Thyroid gland (tissue), 4 donors: ENCODE data around the gene AK2. TPM values are rescaled to one million over a fixed set of nuclear protein-coding genes. Genes with fewer than 3 reads are reported as not detected.

Experiments used
- DNase-seq, 2 donors: peaks; one replicate each; pipeline ENCODE4 v3.0.0-alpha.2; 2019
- H3K27ac ChIP-seq, 3 donors: fragments of 200-600 bp; sonication (generic); 1 replicate in 2 of 3; 2 replicates in 1 of 3; pipeline ENCODE4 v1.5.1; 2016 to 2019; ENCODE audit warnings: mild to moderate bottlenecking in 1 of 3, moderate library complexity in 1 of 3
- H3K27me3 ChIP-seq: fragments of 200-600 bp; sonication (generic); one replicate; pipeline ENCODE4 v1.5.1; 2019
- H3K36me3 ChIP-seq, 2 donors: fragments of 200-600 bp; sonication (generic); one replicate each; pipeline ENCODE4 v1.5.1; 2016 to 2019
- H3K4me1 ChIP-seq, 2 donors: fragments of 200-600 bp; sonication (generic); one replicate each; pipeline ENCODE4 v1.5.1; 2017 to 2019
- H3K4me3 ChIP-seq, 3 donors: fragments of 200-600 bp; sonication (generic); replicated peaks in 1 of 3; 1 replicate in 2 of 3; 2 replicates in 1 of 3; pipeline ENCODE4 v1.5.1; 2016; ENCODE audit warnings: mild to moderate bottlenecking in 1 of 3
- H3K9me3 ChIP-seq: fragments of 200-600 bp; sonication (generic); one replicate; pipeline ENCODE4 v1.5.1; 2017
- CTCF ChIP-seq, 6 experiments: fragments of 200-600 bp in 3 of 6; fragments of 450-650 bp in 3 of 6; sonication (generic) in 3 of 6; IDR thresholded peaks; one replicate each; pipeline ENCODE4 v1.5.1; 2016 to 2019; ENCODE audit warnings: antibody characterized with exemption in 6 of 6, mild to moderate bottlenecking in 2 of 6, inconsistent platforms in 1 of 6, moderate library complexity in 1 of 6
- POLR2A ChIP-seq, 2 donors: fragments of 450-650 bp; IDR thresholded peaks; one replicate each; pipeline ENCODE4 v1.6.1; 2017; ENCODE audit warnings: antibody characterized with exemption in 2 of 2, mild to moderate bottlenecking in 2 of 2, moderate library complexity in 1 of 2
- WGBS, 2 donors: methylation state at CpG; one replicate each; pipeline ENCODE4 v1.1.5; 2017; 5-methylcytosine and 5-hydroxymethylcytosine counted together
- intact Hi-C: fragments of 100-400 bp; cut with DNase I; formaldehyde crosslinking; loops from one replicate; pipeline ENCODE4 v1.15.1; 2023
- total RNA-seq, 4 donors: library from RNA; depleted of rRNA; stranded (reverse); fragments of >200 nt; gene quantifications; one replicate each; pipeline ENCODE4 v1.2.3, GENCODE V29; 2016

Gene AK2
- total RNA-seq, 4 donors from 2014 or later: 214 to 308 (median 256) TPM

- intact Hi-C loops: no loop called here
- no peak for TF ChIP-seq POLR2A (IDR thresholded peaks at IDR 0.05)
- no peak for TF ChIP-seq CTCF (IDR thresholded peaks at IDR 0.05)
- no peak for DNase-seq
- Histone ChIP-seq H3K9me3 (no peaks in the 10 kb centered on the region), H3K36me3 (no peaks in the 10 kb centered on the region), H3K27me3 (no peaks in the 10 kb centered on the region), H3K4me1 (peaks cover 0 to 7% of the 10 kb centered on the region in 2 donors), H3K4me3 (no peak overlapping the region), H3K27ac (no peak overlapping the region)
Measured at GRCh38 chr1:33061834-33062233, 25.2 kb upstream of the AK2 start.

DNA sequence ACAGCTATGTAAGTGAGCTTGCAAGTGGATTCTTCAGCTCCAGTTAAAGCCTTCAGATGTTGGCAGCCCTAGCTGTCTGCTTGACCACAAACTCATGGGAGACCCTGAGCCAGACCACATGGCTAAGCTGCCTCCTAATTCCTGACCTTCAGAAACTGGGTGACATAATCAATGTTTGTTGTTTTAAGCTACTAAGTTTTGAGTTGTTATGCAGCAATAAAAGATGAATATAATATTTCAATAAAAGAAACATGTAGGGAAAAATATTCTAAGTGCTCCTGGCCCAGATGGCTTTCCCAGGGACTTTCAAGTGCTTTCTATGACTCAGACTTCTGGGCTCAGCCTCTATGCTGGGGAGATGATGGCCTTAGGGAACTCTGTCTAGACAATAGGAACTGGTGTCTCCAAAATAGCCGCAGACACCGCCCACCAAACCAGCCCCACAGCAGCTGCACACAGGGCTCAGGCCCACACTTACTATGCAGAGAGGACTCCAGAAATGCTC, 23.9 kb upstream of the AK2 start:
- 76 to 81% methylated on average over 2 of the region's 2 CpGs for whole genome bisulfite sequencing, 2 donors
- H3K36me3 ChIP-seq: no peaks in the 10 kb centered on the region
- H3K27ac ChIP-seq: no peak overlapping the region
- intact Hi-C loops: no loop called here
- no peak for DNase-seq
- no peaks in the 10 kb centered on the region for H3K9me3 ChIP-seq
- TF ChIP-seq POLR2A (IDR thresholded peaks at IDR 0.05) (no peak), CTCF (IDR thresholded peaks at IDR 0.05) (no peak)
- H3K4me1 ChIP-seq: peaks cover 0 to 8% of the 10 kb centered on the region in 2 donors
- no peaks in the 10 kb centered on the region for H3K27me3 ChIP-seq
- no peak overlapping the region for H3K4me3 ChIP-seq

DNA sequence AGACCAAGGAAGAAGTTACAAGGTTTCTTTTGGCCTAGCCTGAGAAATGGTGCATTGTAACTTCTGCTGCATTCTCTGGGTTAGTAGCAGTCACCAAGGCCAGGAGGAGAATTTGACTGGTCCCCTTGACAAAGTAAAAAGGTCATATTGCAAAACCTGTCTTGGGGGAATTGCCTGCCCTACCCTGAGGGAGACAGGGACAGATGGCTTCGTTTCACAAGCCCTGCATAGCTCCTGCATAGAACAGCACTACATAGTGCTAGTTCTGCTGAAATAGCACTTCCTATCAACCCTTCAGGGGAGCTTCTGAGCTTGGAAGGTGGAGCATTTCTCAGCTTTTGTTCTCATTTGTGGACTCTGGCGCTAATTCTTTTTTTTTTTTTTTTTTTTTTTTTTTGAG, 20.4 kb upstream of the AK2 start:
- intact Hi-C loops: loop anchor here (5.0 kb wide), 1 partner anchor 125 kb away; no protein-coding TSS in a partner anchor
- TF ChIP-seq POLR2A (IDR thresholded peaks at IDR 0.05): no peak
- TF ChIP-seq CTCF (IDR thresholded peaks at IDR 0.05): no peak
- Histone ChIP-seq H3K9me3 (no peaks in the 10 kb centered on the region), H3K27ac (no peak overlapping the region), H3K36me3 (no peaks in the 10 kb centered on the region), H3K27me3 (no peaks in the 10 kb centered on the region), H3K4me3 (no peak overlapping the region), H3K4me1 (peaks cover 4 to 15% of the 10 kb centered on the region in 2 donors)
- WGBS, 2 donors: 88 to 97% methylated on average over 2 of the region's 2 CpGs
- DNase-seq: no peak

- 93 to 97% methylated on average over 3 of the region's 3 CpGs for WGBS, 2 donors
- intact Hi-C loops: loop anchor here (5.0 kb wide), 1 partner anchor 124 kb away; no protein-coding TSS in a partner anchor
- Histone ChIP-seq H3K36me3 (no peaks in the 10 kb centered on the region), H3K4me3 (no peak overlapping the region), H3K27me3 (no peaks in the 10 kb centered on the region), H3K9me3 (no peaks in the 10 kb centered on the region), H3K4me1 (peaks cover 4 to 15% of the 10 kb centered on the region in 2 donors), H3K27ac (no peak overlapping the region)
- TF ChIP-seq POLR2A (IDR thresholded peaks at IDR 0.05) (no peak), CTCF (IDR thresholded peaks at IDR 0.05) (no peak)
- DNase-seq: no peak
Measured at GRCh38 chr1:33056426-33056825, 19.7 kb upstream of the AK2 start.

- H3K27me3 ChIP-seq: no peaks in the 10 kb centered on the region
- TF ChIP-seq POLR2A (IDR thresholded peaks at IDR 0.05) (no peak), CTCF (IDR thresholded peaks at IDR 0.05) (peak; percentile 40 to 89 (median 72))
- no peak overlapping the region for H3K4me3 ChIP-seq
- intact Hi-C loops: loop anchor here (5.0 kb wide), 1 partner anchor 123 kb away; no protein-coding TSS in a partner anchor
- peaks cover 4 to 15% of the 10 kb centered on the region in 2 donors for H3K4me1 ChIP-seq
- peak overlapping the region in 1 of 3 donors; percentile 23 for H3K27ac ChIP-seq
- DNase-seq: peak; percentile 68 to 75
- no peaks in the 10 kb centered on the region for H3K36me3 ChIP-seq
- 47 to 48% methylated on average over 12 of the region's 12 CpGs for WGBS, 2 donors
- H3K9me3 ChIP-seq: no peaks in the 10 kb centered on the region
Measured at GRCh38 chr1:33055210-33056008, 18.7 kb upstream of the AK2 start.
